Progenitor cell of endocrine pancreas (in vitro differentiated cells): Measurements from ENCODE around the gene RHNO1. TPM values are rescaled to one million over a fixed set of nuclear protein-coding genes. Genes with fewer than 3 reads are reported as not detected.
"Not testable (repeated sequence)": the region's sequence is repeated elsewhere in the genome, so short reads cannot be mapped to it uniquely, and the experiment has no call there.

Experiments
- DNase-seq: peaks from one replicate; pipeline ENCODE4 v3.0.0; 2021; ENCODE audit warnings: low spot score; ENCODE audit not compliant: unreplicated experiment
- H3K27ac Mint-ChIP-seq: 2 replicates; pipeline ENCODE4 v1.8.0; 2021; ENCODE audit warnings: mild to moderate bottlenecking, moderate library complexity, mixed read lengths
- H3K27me3 Mint-ChIP-seq: 2 replicates; pipeline ENCODE4 v1.8.0; 2021; ENCODE audit warnings: mixed read lengths
- H3K36me3 Mint-ChIP-seq: 2 replicates; pipeline ENCODE4 v1.8.0; 2022; ENCODE audit warnings: mixed read lengths; ENCODE audit not compliant: insufficient read depth
- H3K4me1 Mint-ChIP-seq: 2 replicates; pipeline ENCODE4 v1.8.0; 2021; ENCODE audit warnings: low read depth, mixed read lengths
- H3K4me3 Mint-ChIP-seq: 2 replicates; pipeline ENCODE4 v1.8.0; 2021; ENCODE audit warnings: low read depth, mild to moderate bottlenecking, moderate library complexity, mixed read lengths
- H3K9me3 Mint-ChIP-seq: 2 replicates; pipeline ENCODE4 v1.8.0; 2021; ENCODE audit warnings: low read depth, mixed read lengths
- CTCF ChIP-seq: fragments of 200-600 bp; sonication (generic); IDR thresholded peaks from one replicate; pipeline ENCODE4 v1.5.0; 2021; ENCODE audit warnings: antibody characterized with exemption, mild to moderate bottlenecking; ENCODE audit not compliant: unreplicated experiment
- total RNA-seq: library from RNA; stranded (reverse); gene quantifications from 2 replicates; pipeline ENCODE4 v1.2.1, GENCODE V29; 2021

Gene RHNO1
- total RNA-seq, 1 donor from 2014 or later, result 57.7 TPM

GRCh38 chr12:2858944-2859421 is 18.0 kb upstream of the RHNO1 start:
- Mint-ChIP-seq H3K27ac (no peak overlapping the region), H3K4me1 (peaks cover 13% of the 10 kb centered on the region), H3K9me3 (no peaks in the 10 kb centered on the region), H3K36me3 (peaks cover 13% of the 10 kb centered on the region), H3K27me3 (peaks cover 11% of the 10 kb centered on the region), H3K4me3 (no peak overlapping the region)
- no peak for DNase-seq
- no peak for TF ChIP-seq CTCF

- Mint-ChIP-seq H3K27me3 (peaks cover 6% of the 10 kb centered on the region), H3K27ac (no peak overlapping the region), H3K4me1 (peaks cover 13% of the 10 kb centered on the region), H3K36me3 (peaks cover 19% of the 10 kb centered on the region), H3K4me3 (no peak overlapping the region), H3K9me3 (no peaks in the 10 kb centered on the region)
- no peak for TF ChIP-seq CTCF
- no peak for DNase-seq
Observed at GRCh38 chr12:2860170-2860569, 16.9 kb upstream of the RHNO1 start.

GRCh38 chr12:2862876-2863275 is 14.1 kb upstream of the RHNO1 start:
- H3K4me1 Mint-ChIP-seq, result no peaks in the 10 kb centered on the region
- H3K36me3 Mint-ChIP-seq, result peaks cover 27% of the 10 kb centered on the region
- no peak for DNase-seq
- H3K9me3 Mint-ChIP-seq, result no peaks in the 10 kb centered on the region
- TF ChIP-seq CTCF, result no peak
- no peak overlapping the region for H3K27ac Mint-ChIP-seq
- no peak overlapping the region for H3K4me3 Mint-ChIP-seq
- H3K27me3 Mint-ChIP-seq, result no peaks in the 10 kb centered on the region

GRCh38 chr12:2863402-2863801 is 13.6 kb upstream of the RHNO1 start:
- not testable (repeated sequence) for H3K9me3 Mint-ChIP-seq, H3K27me3 Mint-ChIP-seq, H3K4me3 Mint-ChIP-seq, H3K4me1 Mint-ChIP-seq, DNase-seq, H3K27ac Mint-ChIP-seq
- H3K36me3 Mint-ChIP-seq, result peaks cover 27% of the 10 kb centered on the region

GRCh38 chr12:2864198-2864597 is 12.8 kb upstream of the RHNO1 start:
- H3K27me3 Mint-ChIP-seq, result no peaks in the 10 kb centered on the region
- H3K4me3 Mint-ChIP-seq, result no peak overlapping the region
- no peak for DNase-seq
- TF ChIP-seq CTCF, result no peak
- no peaks in the 10 kb centered on the region for H3K4me1 Mint-ChIP-seq
- H3K36me3 Mint-ChIP-seq, result peaks cover 26% of the 10 kb centered on the region
- no peak overlapping the region for H3K27ac Mint-ChIP-seq
- H3K9me3 Mint-ChIP-seq, result no peaks in the 10 kb centered on the region

- DNase-seq, H3K9me3 Mint-ChIP-seq, H3K4me3 Mint-ChIP-seq, H3K27ac Mint-ChIP-seq, H3K27me3 Mint-ChIP-seq, H3K4me1 Mint-ChIP-seq: not testable (repeated sequence)
- peaks cover 19% of the 10 kb centered on the region for H3K36me3 Mint-ChIP-seq
Observed at GRCh38 chr12:2868986-2869632, 7.9 kb upstream of the RHNO1 start.
